Activated CD4-positive, alpha-beta memory T cell treated with anti-CD3 and anti-CD28 coated beads for 36 hours (primary cell): ENCODE data around the gene ADCY5. TPM values are rescaled to one million over a fixed set of nuclear protein-coding genes. Genes with fewer than 3 reads are reported as not detected.

Source experiments
- CTCF ChIA-PET: fragments of 350-600 bp; sonication (Branson Sonifier 250); formaldehyde crosslinking; loops from one replicate; lab custom pipeline; 2021; ENCODE audit warnings: antibody characterized with exemption, inconsistent platforms; lab: Charles Lee
- POLR2A ChIA-PET: fragments of 350-600 bp; sonication (Branson Sonifier 250); formaldehyde crosslinking; loops from one replicate; lab custom pipeline; 2021; ENCODE audit warnings: antibody characterized with exemption; lab: Charles Lee
- DNase-seq: peaks from one replicate; pipeline ENCODE4 v3.0.0-alpha.2; 2020
- H3K27ac Mint-ChIP-seq: one replicate; pipeline ENCODE4 v1.8.0; 2021; ENCODE audit warnings: mixed read lengths
- H3K27me3 Mint-ChIP-seq: one replicate; pipeline ENCODE4 v1.8.0; 2021; ENCODE audit warnings: mixed read lengths
- H3K36me3 Mint-ChIP-seq: one replicate; pipeline ENCODE4 v1.8.0; 2021; ENCODE audit warnings: mixed read lengths
- H3K4me1 Mint-ChIP-seq: one replicate; pipeline ENCODE4 v1.8.0; 2021; ENCODE audit warnings: low read depth, mixed read lengths
- H3K4me3 Mint-ChIP-seq: one replicate; pipeline ENCODE4 v1.8.0; 2021; ENCODE audit warnings: mild to moderate bottlenecking, mixed read lengths
- H3K9me3 Mint-ChIP-seq: one replicate; pipeline ENCODE4 v1.8.0; 2021; ENCODE audit warnings: mixed read lengths
- intact Hi-C: fragments of 100-400 bp; cut with micrococcal nuclease; formaldehyde crosslinking; loops from one replicate; pipeline ENCODE4 v1.15.1; 2023
- total RNA-seq, 2 experiments: library from RNA; stranded (reverse); gene quantifications; one replicate each; pipeline ENCODE4 v1.2.3, GENCODE V29; 2021

ADCY5 gene
- total RNA-seq, 2 experiments from 2014 or later: not detected

GRCh38 chr3:123423031-123423430 is 25.9 kb downstream of the ADCY5 start:
- DNase-seq: no peak
- Mint-ChIP-seq H3K4me1 (no peaks in the 10 kb centered on the region), H3K27me3 (peaks cover 1% of the 10 kb centered on the region), H3K4me3 (no peak overlapping the region), H3K9me3 (no peaks in the 10 kb centered on the region), H3K27ac (no peak overlapping the region), H3K36me3 (no peaks in the 10 kb centered on the region)
- ChIA-PET POLR2A (no interaction called here), CTCF (no interaction called here)
- intact Hi-C loops: no loop called here

- DNase-seq: no peak
- H3K27ac Mint-ChIP-seq: no peak overlapping the region
- no peaks in the 10 kb centered on the region for H3K4me1 Mint-ChIP-seq
- no peaks in the 10 kb centered on the region for H3K9me3 Mint-ChIP-seq
- ChIA-PET POLR2A (no interaction called here), CTCF (interaction anchor here (0.9 kb wide), 1 partner anchor 11 kb away, joined by 3 read pairs; no protein-coding TSS in a partner anchor)
- H3K36me3 Mint-ChIP-seq: no peaks in the 10 kb centered on the region
- intact Hi-C loops: no loop called here
- H3K27me3 Mint-ChIP-seq: peaks cover 1% of the 10 kb centered on the region
- no peak overlapping the region for H3K4me3 Mint-ChIP-seq
These were observed 26.4 kb downstream of the ADCY5 start for GRCh38 chr3:123422457-123422856.

- no peaks in the 10 kb centered on the region for H3K4me1 Mint-ChIP-seq
- no peak overlapping the region for H3K27ac Mint-ChIP-seq
- peaks cover 1% of the 10 kb centered on the region for H3K27me3 Mint-ChIP-seq
- DNase-seq: no peak
- no peak overlapping the region for H3K4me3 Mint-ChIP-seq
- POLR2A ChIA-PET: no interaction called here
- CTCF ChIA-PET: interaction anchor here (0.9 kb wide), 1 partner anchor 12 kb away, joined by 3 read pairs; no protein-coding TSS in a partner anchor
- intact Hi-C loops: no loop called here
- no peaks in the 10 kb centered on the region for H3K9me3 Mint-ChIP-seq
- H3K36me3 Mint-ChIP-seq: no peaks in the 10 kb centered on the region
These were observed 27.3 kb downstream of the ADCY5 start for GRCh38 chr3:123421353-123422174.

- no peak overlapping the region for H3K4me3 Mint-ChIP-seq
- no peaks in the 10 kb centered on the region for H3K27me3 Mint-ChIP-seq
- intact Hi-C loops: no loop called here
- ChIA-PET POLR2A (no interaction called here), CTCF (no interaction called here)
- no peaks in the 10 kb centered on the region for H3K9me3 Mint-ChIP-seq
- no peak for DNase-seq
- no peaks in the 10 kb centered on the region for H3K36me3 Mint-ChIP-seq
- no peaks in the 10 kb centered on the region for H3K4me1 Mint-ChIP-seq
- H3K27ac Mint-ChIP-seq: no peak overlapping the region
These were observed 28.4 kb downstream of the ADCY5 start for GRCh38 chr3:123420416-123420968.

- H3K36me3 Mint-ChIP-seq: no peaks in the 10 kb centered on the region
- DNase-seq: no peak
- intact Hi-C loops: no loop called here
- no peak overlapping the region for H3K4me3 Mint-ChIP-seq
- no peaks in the 10 kb centered on the region for H3K27me3 Mint-ChIP-seq
- H3K27ac Mint-ChIP-seq: no peak overlapping the region
- CTCF ChIA-PET: no interaction called here
- no peaks in the 10 kb centered on the region for H3K9me3 Mint-ChIP-seq
- POLR2A ChIA-PET: no interaction called here
- no peaks in the 10 kb centered on the region for H3K4me1 Mint-ChIP-seq
These were observed 29.0 kb downstream of the ADCY5 start for GRCh38 chr3:123419850-123420297.

- Mint-ChIP-seq H3K9me3 (no peaks in the 10 kb centered on the region), H3K4me3 (no peak overlapping the region), H3K4me1 (no peaks in the 10 kb centered on the region), H3K27ac (no peak overlapping the region), H3K27me3 (no peaks in the 10 kb centered on the region), H3K36me3 (no peaks in the 10 kb centered on the region)
- ChIA-PET CTCF (no interaction called here), POLR2A (no interaction called here)
- no peak for DNase-seq
- intact Hi-C loops: no loop called here
These were observed 29.6 kb downstream of the ADCY5 start for GRCh38 chr3:123419181-123419849.

GRCh38 chr3:123416647-123417046 is 32.2 kb downstream of the ADCY5 start:
- DNase-seq: no peak
- H3K4me3 Mint-ChIP-seq: no peak overlapping the region
- no peaks in the 10 kb centered on the region for H3K36me3 Mint-ChIP-seq
- intact Hi-C loops: no loop called here
- ChIA-PET CTCF (no interaction called here), POLR2A (no interaction called here)
- H3K4me1 Mint-ChIP-seq: no peaks in the 10 kb centered on the region
- H3K27me3 Mint-ChIP-seq: no peaks in the 10 kb centered on the region
- H3K27ac Mint-ChIP-seq: no peak overlapping the region
- H3K9me3 Mint-ChIP-seq: no peaks in the 10 kb centered on the region

- DNase-seq: no peak
- no peaks in the 10 kb centered on the region for H3K4me1 Mint-ChIP-seq
- no peaks in the 10 kb centered on the region for H3K27me3 Mint-ChIP-seq
- no peak overlapping the region for H3K4me3 Mint-ChIP-seq
- no peaks in the 10 kb centered on the region for H3K36me3 Mint-ChIP-seq
- ChIA-PET CTCF (no interaction called here), POLR2A (no interaction called here)
- H3K9me3 Mint-ChIP-seq: no peaks in the 10 kb centered on the region
- intact Hi-C loops: no loop called here
- H3K27ac Mint-ChIP-seq: no peak overlapping the region
These were observed 32.7 kb downstream of the ADCY5 start for GRCh38 chr3:123416173-123416572.

- Mint-ChIP-seq H3K27me3 (no peaks in the 10 kb centered on the region), H3K4me3 (no peak overlapping the region), H3K4me1 (no peaks in the 10 kb centered on the region), H3K36me3 (no peaks in the 10 kb centered on the region), H3K27ac (no peak overlapping the region), H3K9me3 (no peaks in the 10 kb centered on the region)
- ChIA-PET POLR2A (no interaction called here), CTCF (no interaction called here)
- DNase-seq: no peak
- intact Hi-C loops: no loop called here
These were observed 33.7 kb downstream of the ADCY5 start for GRCh38 chr3:123414973-123415775.

GRCh38 chr3:123412811-123413604 is 35.9 kb downstream of the ADCY5 start:
- intact Hi-C loops: no loop called here
- Mint-ChIP-seq H3K4me1 (no peaks in the 10 kb centered on the region), H3K4me3 (no peak overlapping the region), H3K9me3 (no peaks in the 10 kb centered on the region), H3K36me3 (no peaks in the 10 kb centered on the region), H3K27me3 (no peaks in the 10 kb centered on the region), H3K27ac (no peak overlapping the region)
- POLR2A ChIA-PET: no interaction called here
- CTCF ChIA-PET: no interaction called here
- DNase-seq: no peak

GRCh38 chr3:123412076-123412475 is 36.8 kb downstream of the ADCY5 start:
- no peaks in the 10 kb centered on the region for H3K4me1 Mint-ChIP-seq
- no peaks in the 10 kb centered on the region for H3K27me3 Mint-ChIP-seq
- CTCF ChIA-PET: no interaction called here
- H3K27ac Mint-ChIP-seq: no peak overlapping the region
- DNase-seq: no peak
- H3K36me3 Mint-ChIP-seq: no peaks in the 10 kb centered on the region
- H3K9me3 Mint-ChIP-seq: no peaks in the 10 kb centered on the region
- no peak overlapping the region for H3K4me3 Mint-ChIP-seq
- intact Hi-C loops: no loop called here
- POLR2A ChIA-PET: no interaction called here
